Mucosa of descending colon (tissue), 3 donors: Measurements from ENCODE around the gene DAND5. TPM values are rescaled to one million over a fixed set of nuclear protein-coding genes. Genes with fewer than 3 reads are reported as not detected.
A peak's percentile ranks its signal among the peaks of the same experiment; 100 is the strongest.

ENCODE experiments used
- ATAC-seq: fragments of 200-7000 bp; cut with Tn5 transposase; one replicate; pipeline ENCODE4 v1.9.1; 2020; ENCODE audit warnings: mild to moderate bottlenecking, moderate library complexity
- DNase-seq, 3 donors: peaks; one replicate each; pipeline ENCODE4 v3.0.0-alpha.2; 2020
- H3K36me3 ChIP-seq: fragments of 200-600 bp; one replicate; pipeline ENCODE4 v1.8.0; 2021; ENCODE audit warnings: low read depth, mild to moderate bottlenecking
- H3K4me1 ChIP-seq: fragments of 200-600 bp; one replicate; pipeline ENCODE4 v1.8.0; 2021; ENCODE audit warnings: low read depth, mild to moderate bottlenecking
- H3K4me3 ChIP-seq: fragments of 200-600 bp; one replicate; pipeline ENCODE4 v1.8.0; 2021; ENCODE audit warnings: mild to moderate bottlenecking
- H3K9me3 ChIP-seq: fragments of 200-600 bp; one replicate; pipeline ENCODE4 v1.8.0; 2021; ENCODE audit warnings: mild to moderate bottlenecking
- CTCF ChIP-seq: fragments of 200-600 bp; IDR thresholded peaks from one replicate; pipeline ENCODE4 v1.8.0; 2022; ENCODE audit warnings: antibody characterized with exemption, mild to moderate bottlenecking
- intact Hi-C, 2 donors: fragments of 100-400 bp; cut with DNase I in 1 of 2; cut with micrococcal nuclease in 1 of 2; formaldehyde crosslinking; loops; one replicate each; pipeline versions ENCODE4 v1.11.0 to v1.11.1; 2022; cut with DNase I, micrococcal nuclease
- microRNA-seq: library from miRNA; unstranded; fragments of <30 nt; microRNA quantifications from one replicate; pipeline ENCODE4, GENCODE V29; 2019
- total RNA-seq, 3 donors: library from RNA; stranded (reverse); fragmentation: NEBNext Ultra II Directional in 2 of 3; extraction: Animal tissue kit (Norgen Biotek cat#: 25700) in 2 of 3; gene quantifications; one replicate each; pipeline versions ENCODE4 v1.2.1 to v1.2.4, GENCODE V29; 2021 to 2023
- donor health status: DM: no; HTN: no; CAD: no; lungs with moderate emphysema.
- donor health status: DM: no; HTN: no; CAD: no.
- donor health status: DM: no; HTN: yes; CAD: no.

DAND5 gene
- total RNA-seq, 3 donors from 2014 or later, result 0.34 to 1.1 TPM; not detected in 1

DNA sequence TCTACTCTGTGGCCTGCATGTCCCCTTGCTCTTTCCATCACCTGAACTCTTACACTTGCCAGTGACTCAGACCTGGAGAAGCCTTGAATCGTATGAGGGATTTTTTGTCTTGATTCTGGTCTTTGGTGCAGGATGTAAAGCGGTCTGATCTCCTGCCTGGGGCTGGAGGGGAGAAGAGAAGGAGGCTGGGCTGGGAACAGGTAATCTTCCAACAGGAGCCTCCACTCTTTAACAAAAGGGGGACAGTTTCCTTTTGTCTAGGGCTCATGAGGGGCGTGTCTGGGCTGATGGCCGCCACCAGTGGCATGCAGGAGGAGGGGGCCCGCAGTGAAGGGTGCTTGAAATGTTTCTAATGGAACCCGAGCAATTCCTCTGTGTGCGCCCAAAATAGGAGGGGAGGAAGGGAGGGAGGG lies 50.6 kb downstream of the DAND5 start:
- no peak for TF ChIP-seq CTCF
- Histone ChIP-seq H3K9me3 (no peaks in the 10 kb centered on the region), H3K4me1 (peaks cover 29% of the 10 kb centered on the region), H3K4me3 (no peak overlapping the region), H3K36me3 (no peaks in the 10 kb centered on the region)
- intact Hi-C loops, result no loop called here
- no peak for ATAC-seq
- DNase-seq, result no peak

- intact Hi-C loops, result no loop called here
- Histone ChIP-seq H3K36me3 (no peaks in the 10 kb centered on the region), H3K4me1 (peaks cover 38% of the 10 kb centered on the region), H3K4me3 (no peak overlapping the region), H3K9me3 (no peaks in the 10 kb centered on the region)
- peak; percentile 32 for ATAC-seq
- no peak for TF ChIP-seq CTCF
- DNase-seq, result peak in 1 of 3 donors; percentile 55
These were observed 52.9 kb downstream of the DAND5 start for GRCh38 chr19:13022111-13022858.

GRCh38 chr19:13022859-13023636 lies 53.7 kb downstream of the DAND5 start:
- Histone ChIP-seq H3K36me3 (no peaks in the 10 kb centered on the region), H3K9me3 (no peaks in the 10 kb centered on the region), H3K4me3 (no peak overlapping the region), H3K4me1 (peaks cover 42% of the 10 kb centered on the region)
- intact Hi-C loops, result no loop called here
- peak; percentile 56 for ATAC-seq
- DNase-seq, result peak; percentile 68 to 84 (median 76)
- no peak for TF ChIP-seq CTCF

GRCh38 chr19:13023656-13024055 lies 54.3 kb downstream of the DAND5 start:
- intact Hi-C loops, result no loop called here
- TF ChIP-seq CTCF, result no peak
- Histone ChIP-seq H3K36me3 (no peaks in the 10 kb centered on the region), H3K9me3 (no peaks in the 10 kb centered on the region), H3K4me3 (no peak overlapping the region), H3K4me1 (peaks cover 44% of the 10 kb centered on the region)
- no peak for ATAC-seq
- no peak for DNase-seq

Small RNA genes lying within 50 kb of the gene (microRNA-seq; reads per million reads assigned to microRNA genes)
- gene MIR5695, result not detected
- gene MIR6515, result 1.4 reads per million

Other genes starting within 250 kb of the DAND5 start
- 10 to 100 TPM; 48.9 to 73.3 (median 66.9) TPM for gene TNPO2, start 245.6 kb upstream of the DAND5 start, total RNA-seq
- 100 to 1,000 TPM; 122 to 164 (median 146) TPM for gene TRIR, start 234.9 kb upstream of the DAND5 start, total RNA-seq
- 10 to 100 TPM; 44.8 to 70.5 (median 50.0) TPM for gene GET3, start 232.1 kb upstream of the DAND5 start, total RNA-seq
- 100 to 1,000 TPM in 1 of 3 donors, 10 to 100 TPM in 2; 29.0 to 167 (median 32.2) TPM for gene BEST2, start 217.8 kb upstream of the DAND5 start, total RNA-seq
- gene HOOK2, start 194.0 kb upstream of the DAND5 start, total RNA-seq, result 10 to 100 TPM; 52.2 to 91.9 (median 69.0) TPM
- 100 to 1,000 TPM; 170 to 191 (median 191) TPM for gene JUNB, start 178.1 kb upstream of the DAND5 start, total RNA-seq
- gene PRDX2, start 167.8 kb upstream of the DAND5 start, total RNA-seq, result 100 to 1,000 TPM; 225 to 266 (median 256) TPM
- gene THSD8, start 167.5 kb upstream of the DAND5 start, total RNA-seq, result 10 to 100 TPM in 1 of 3 donors, 1 to 10 TPM in 2; 1.5 to 10.4 (median 2.7) TPM
- 10 to 100 TPM in 1 of 3 donors, 1 to 10 TPM in 2; 5.5 to 12.4 (median 6.5) TPM for gene RNASEH2A, start 163.0 kb upstream of the DAND5 start, total RNA-seq
- gene RTBDN, start 135.0 kb upstream of the DAND5 start, total RNA-seq, result 1 to 10 TPM in 1 of 3 donors, under 1 TPM in 1, not detected in 1; 0.87 to 1.7 TPM
- gene MAST1, start 131.1 kb upstream of the DAND5 start, total RNA-seq, result 1 to 10 TPM in 2 of 3 donors, under 1 TPM in 1; 0.69 to 4.1 (median 1.2) TPM
- gene DNASE2, start 88.1 kb upstream of the DAND5 start, total RNA-seq, result 10 to 100 TPM; 22.8 to 31.8 (median 30.3) TPM
- gene KLF1, start 82.4 kb upstream of the DAND5 start, total RNA-seq, result not detected
- 10 to 100 TPM; 24.2 to 27.2 (median 24.7) TPM for gene GCDH, start 78.4 kb upstream of the DAND5 start, total RNA-seq
- 1 to 10 TPM in 1 of 3 donors, not detected in 2; 1.2 TPM for gene SYCE2, start 50.3 kb upstream of the DAND5 start, total RNA-seq
- 10 to 100 TPM; 44.1 to 54.0 (median 48.1) TPM for gene FARSA, start 35.9 kb upstream of the DAND5 start, total RNA-seq
- 100 to 1,000 TPM; 433 to 945 (median 637) TPM for gene CALR, start 31.0 kb upstream of the DAND5 start, total RNA-seq
- gene RAD23A, start 23.7 kb upstream of the DAND5 start, total RNA-seq, result 100 to 1,000 TPM in 1 of 3 donors, 10 to 100 TPM in 2; 76.4 to 117 (median 81.4) TPM
- 10 to 100 TPM in 2 of 3 donors, 1 to 10 TPM in 1; 10.0 to 16.4 (median 14.1) TPM for gene GADD45GIP1, start 12.4 kb upstream of the DAND5 start, total RNA-seq
- gene NFIX, start 25.9 kb downstream of the DAND5 start, total RNA-seq, result 100 to 1,000 TPM in 1 of 3 donors, 10 to 100 TPM in 2; 59.4 to 238 (median 64.6) TPM
- 1 to 10 TPM; 1.7 to 7.6 (median 4.7) TPM for gene LYL1, start 133.3 kb downstream of the DAND5 start, total RNA-seq
- 10 to 100 TPM; 26.6 to 37.9 (median 30.0) TPM for gene TRMT1, start 147.2 kb downstream of the DAND5 start, total RNA-seq
- 10 to 100 TPM; 42.2 to 58.9 (median 54.1) TPM for gene NACC1, start 148.7 kb downstream of the DAND5 start, total RNA-seq
- gene STX10, start 180.8 kb downstream of the DAND5 start, total RNA-seq, result 10 to 100 TPM; 48.2 to 59.7 (median 49.3) TPM
- gene IER2, start 180.8 kb downstream of the DAND5 start, total RNA-seq, result 100 to 1,000 TPM; 101 to 117 (median 112) TPM